OCI-LY3 (cell line): ENCODE data around the gene MIGA2.

Source experiments
- H2AFZ ChIP-seq: fragments of 200-600, 300-600 bp; shearing (Covaris generic); 2 replicates; pipeline ENCODE4 v1.6.0; 2014; ENCODE audit warnings: antibody characterized with exemption, low read depth, low read length
- H3K27ac ChIP-seq: fragments of 200-600, 300-600 bp; sonication (generic); 2 replicates; pipeline ENCODE4 v1.5.1; 2014; ENCODE audit warnings: mild to moderate bottlenecking, low read length, moderate library complexity, mixed read lengths
- H3K27me3 ChIP-seq: fragments of 200-600, 300-600 bp; sonication (generic); 2 replicates; pipeline ENCODE4 v1.6.1; 2014; ENCODE audit warnings: low read depth, low read length, mixed read lengths
- H3K36me3 ChIP-seq: fragments of 200-600, 300-600 bp; sonication (generic); replicated peaks from 2 replicates; pipeline ENCODE3; 2014; ENCODE audit warnings: low read depth, low read length, mixed read lengths
- H3K4me1 ChIP-seq: fragments of 300-600, 200-600 bp; sonication (generic); 2 replicates; pipeline ENCODE4 v1.6.1; 2014; ENCODE audit warnings: low read length, mixed read lengths
- H3K4me2 ChIP-seq: fragments of 200-600, 300-600 bp; sonication (generic); 2 replicates; pipeline ENCODE4 v1.6.1; 2014; ENCODE audit warnings: low read length, mixed read lengths
- H3K4me3 ChIP-seq: fragments of 300-600, 200-600 bp; sonication (generic); 2 replicates; pipeline ENCODE4 v1.5.1; 2014; ENCODE audit warnings: antibody characterized with exemption, mild to moderate bottlenecking, low read length, moderate library complexity
- H3K79me2 ChIP-seq: fragments of 300-600, 200-600 bp; shearing (Covaris generic); 2 replicates; pipeline ENCODE4 v1.6.1; 2014; ENCODE audit warnings: mild to moderate bottlenecking, low read length, mixed read lengths
- H3K9ac ChIP-seq: fragments of 300-600, 200-600 bp; shearing (Covaris generic); 2 replicates; pipeline ENCODE4 v1.6.0; 2014; ENCODE audit warnings: mild to moderate bottlenecking, low read length, moderate library complexity
- H3K9me3 ChIP-seq: fragments of 200-600, 300-600 bp; shearing (Covaris generic); 2 replicates; pipeline ENCODE4 v1.6.1; 2014; ENCODE audit warnings: low read length, mixed read lengths; ENCODE audit not compliant: insufficient read depth
- H4K20me1 ChIP-seq: fragments of 200-600, 300-600 bp; sonication (generic); 2 replicates; pipeline ENCODE4 v1.6.1; 2016; ENCODE audit warnings: low read length, mixed read lengths; ENCODE audit not compliant: insufficient read depth
- EZH2phosphoT487 ChIP-seq: fragments of 200-600 bp; shearing (Covaris generic); IDR thresholded peaks from 2 replicates; pipeline ENCODE4 v1.6.1; 2018; ENCODE audit warnings: antibody characterized with exemption, mixed run types, low read depth
- TF ChIP-seq, protein P1 (sequence below): fragments of 200-600, 300-600 bp; sonication (generic); IDR thresholded peaks from 2 replicates; pipeline ENCODE4 v1.5.1; 2014; ENCODE audit warnings: antibody characterized with exemption, low read length, low read depth

MIGA2 gene

GRCh38 chr9:129036241-129036922, at the start of gene MIGA2:
TSS of gene MIGA2 (plus strand) at chr9:129036626. CDS start at chr9:129040595, 3,969 bp downstream.
- Histone ChIP-seq H3K27ac (peak within 1 kb of the TSS; percentile 38; the same call in 1 of the 2 replicates), H4K20me1 (no peaks in the 10 kb centered on the region), H3K9me3 (no peaks in the 10 kb centered on the region), H3K79me2 (peaks cover 19% of the 10 kb centered on the region), H3K4me1 (peaks cover 10% of the 10 kb centered on the region), H3K4me3 (peak within 1 kb of the TSS; percentile 89), H3K4me2 (peak within 1 kb of the TSS; percentile 95), H3K9ac (peak within 1 kb of the TSS; percentile 84), H3K27me3 (no peaks in the 10 kb centered on the region), H3K36me3 (no peaks in the 10 kb centered on the region), H2AFZ (peak within 1 kb of the TSS; percentile 98)
- TF ChIP-seq, protein P1, sequence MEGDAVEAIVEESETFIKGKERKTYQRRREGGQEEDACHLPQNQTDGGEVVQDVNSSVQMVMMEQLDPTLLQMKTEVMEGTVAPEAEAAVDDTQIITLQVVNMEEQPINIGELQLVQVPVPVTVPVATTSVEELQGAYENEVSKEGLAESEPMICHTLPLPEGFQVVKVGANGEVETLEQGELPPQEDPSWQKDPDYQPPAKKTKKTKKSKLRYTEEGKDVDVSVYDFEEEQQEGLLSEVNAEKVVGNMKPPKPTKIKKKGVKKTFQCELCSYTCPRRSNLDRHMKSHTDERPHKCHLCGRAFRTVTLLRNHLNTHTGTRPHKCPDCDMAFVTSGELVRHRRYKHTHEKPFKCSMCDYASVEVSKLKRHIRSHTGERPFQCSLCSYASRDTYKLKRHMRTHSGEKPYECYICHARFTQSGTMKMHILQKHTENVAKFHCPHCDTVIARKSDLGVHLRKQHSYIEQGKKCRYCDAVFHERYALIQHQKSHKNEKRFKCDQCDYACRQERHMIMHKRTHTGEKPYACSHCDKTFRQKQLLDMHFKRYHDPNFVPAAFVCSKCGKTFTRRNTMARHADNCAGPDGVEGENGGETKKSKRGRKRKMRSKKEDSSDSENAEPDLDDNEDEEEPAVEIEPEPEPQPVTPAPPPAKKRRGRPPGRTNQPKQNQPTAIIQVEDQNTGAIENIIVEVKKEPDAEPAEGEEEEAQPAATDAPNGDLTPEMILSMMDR, result no peak
- no peak for TF ChIP-seq EZH2phosphoT487

- H3K4me2 ChIP-seq, result no peak overlapping the region
- no peaks in the 10 kb centered on the region for H4K20me1 ChIP-seq
- H3K27me3 ChIP-seq, result no peaks in the 10 kb centered on the region
- no peak for TF ChIP-seq EZH2phosphoT487
- TF ChIP-seq, protein P1, result no peak
- no peak overlapping the region for H3K9ac ChIP-seq
- no peak overlapping the region for H3K4me3 ChIP-seq
- H3K79me2 ChIP-seq, result no peaks in the 10 kb centered on the region
- no peak overlapping the region for H2AFZ ChIP-seq
- peaks cover 48% of the 10 kb centered on the region for H3K36me3 ChIP-seq
- H3K9me3 ChIP-seq, result no peaks in the 10 kb centered on the region
- H3K4me1 ChIP-seq, result no peaks in the 10 kb centered on the region
- H3K27ac ChIP-seq, result no peak overlapping the region
Measured at GRCh38 chr9:128986671-128987070, 49.8 kb upstream of the MIGA2 start.

DNA sequence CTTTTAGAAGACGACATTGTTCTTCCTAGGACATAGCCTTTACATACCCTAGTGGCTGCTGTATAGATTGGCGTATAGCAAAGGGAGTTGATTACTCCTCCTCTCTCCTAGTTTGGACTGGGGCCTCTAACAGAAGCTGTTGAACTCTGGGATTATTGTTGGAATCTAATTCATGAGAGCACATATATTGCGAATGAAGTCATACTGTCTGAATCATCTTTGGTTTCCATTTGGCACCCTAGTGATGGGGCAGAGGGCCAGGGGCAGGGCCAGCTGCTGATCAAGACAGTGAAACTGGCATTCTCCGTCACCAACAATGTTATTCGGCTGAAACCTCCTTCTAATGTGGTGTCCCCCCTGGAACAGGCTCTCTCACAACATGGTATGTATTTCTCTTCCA, 48.6 kb upstream of the MIGA2 start:
- no peaks in the 10 kb centered on the region for H3K4me1 ChIP-seq
- H3K4me2 ChIP-seq, result no peak overlapping the region
- no peak overlapping the region for H3K4me3 ChIP-seq
- no peak for TF ChIP-seq EZH2phosphoT487
- TF ChIP-seq, protein P1, result no peak
- H3K36me3 ChIP-seq, result peaks cover 46% of the 10 kb centered on the region
- no peak overlapping the region for H3K9ac ChIP-seq
- no peaks in the 10 kb centered on the region for H3K79me2 ChIP-seq
- no peaks in the 10 kb centered on the region for H4K20me1 ChIP-seq
- no peaks in the 10 kb centered on the region for H3K27me3 ChIP-seq
- no peak overlapping the region for H3K27ac ChIP-seq
- no peaks in the 10 kb centered on the region for H3K9me3 ChIP-seq
- no peak overlapping the region for H2AFZ ChIP-seq

GRCh38 chr9:128992995-128993394, 43.4 kb upstream of the MIGA2 start:
- Histone ChIP-seq H3K4me1 (no peaks in the 10 kb centered on the region), H3K9me3 (no peaks in the 10 kb centered on the region), H4K20me1 (no peaks in the 10 kb centered on the region), H2AFZ (no peak overlapping the region), H3K9ac (no peak overlapping the region), H3K36me3 (peaks cover 49% of the 10 kb centered on the region), H3K4me2 (no peak overlapping the region), H3K27ac (no peak overlapping the region), H3K27me3 (no peaks in the 10 kb centered on the region), H3K4me3 (no peak overlapping the region), H3K79me2 (no peaks in the 10 kb centered on the region)
- TF ChIP-seq EZH2phosphoT487, result no peak
- TF ChIP-seq, protein P1, result no peak; the same call in 1 of the 2 replicates
